Neural progenitor cell (in vitro differentiated cells): ENCODE data around the gene ZFP36. TPM values are rescaled to one million over a fixed set of nuclear protein-coding genes. Genes with fewer than 3 reads are reported as not detected.
A peak's percentile ranks its signal among the peaks of the same experiment; 100 is the strongest.

Experiments
- DNase-seq: peaks from one replicate; pipeline ENCODE4 v3.0.0-alpha.2; 2016; ENCODE audit warnings: low spot score
- H2AFZ ChIP-seq: fragments of 200-600 bp; sonication (generic); replicated peaks from 2 replicates; pipeline ENCODE4 v1.6.1; 2016; ENCODE audit warnings: antibody characterized with exemption
- H3F3A ChIP-seq: fragments of 200-600 bp; sonication (generic); 2 replicates; pipeline ENCODE4 v1.6.1; 2016; ENCODE audit warnings: antibody characterized with exemption, low read depth
- H3K27ac ChIP-seq: fragments of 200-600 bp; sonication (generic); 2 replicates; pipeline ENCODE4 v1.5.1; 2016; ENCODE audit warnings: mild to moderate bottlenecking
- H3K27me3 ChIP-seq: fragments of 200-600 bp; sonication (generic); 2 replicates; pipeline ENCODE4 v1.6.1; 2016; ENCODE audit warnings: mild to moderate bottlenecking, moderate library complexity
- H3K36me3 ChIP-seq: fragments of 200-600 bp; sonication (generic); 2 replicates; pipeline ENCODE4 v1.5.1; 2016
- H3K4me1 ChIP-seq: fragments of 200-600 bp; sonication (generic); 2 replicates; pipeline ENCODE4 v1.6.1; 2016; ENCODE audit warnings: mixed run types
- H3K4me2 ChIP-seq: fragments of 200-600 bp; sonication (generic); 2 replicates; pipeline ENCODE4 v1.6.1; 2016
- H3K4me3 ChIP-seq: fragments of 200-600 bp; sonication (generic); 2 replicates; pipeline ENCODE4 v1.5.1; 2016
- H3K79me2 ChIP-seq: fragments of 200-600 bp; sonication (generic); 2 replicates; pipeline ENCODE4 v1.6.1; 2016; ENCODE audit warnings: low read depth
- H3K9ac ChIP-seq: fragments of 200-600 bp; sonication (generic); 2 replicates; pipeline ENCODE4 v1.6.1; 2016
- H3K9me3 ChIP-seq: fragments of 200-600 bp; sonication (generic); 2 replicates; pipeline ENCODE4 v1.5.1; 2016; ENCODE audit warnings: low read depth
- H4K20me1 ChIP-seq: fragments of 200-600 bp; sonication (generic); 2 replicates; pipeline ENCODE4 v1.6.1; 2016; ENCODE audit warnings: low read depth
- H3K27ac Mint-ChIP-seq: 3 replicates; pipeline ENCODE4 v1.8.0; 2021; ENCODE audit warnings: mixed read lengths
- H3K27me3 Mint-ChIP-seq: 2 replicates; pipeline ENCODE4 v1.8.0; 2022; ENCODE audit warnings: low read depth, mild to moderate bottlenecking, inconsistent platforms, moderate library complexity, mixed read lengths; ENCODE audit not compliant: insufficient read depth
- H3K36me3 Mint-ChIP-seq: 3 replicates; pipeline ENCODE4 v1.8.0; 2021; ENCODE audit warnings: mixed read lengths
- H3K4me1 Mint-ChIP-seq: 3 replicates; pipeline ENCODE4 v1.8.0; 2021; ENCODE audit warnings: mixed read lengths
- H3K4me3 Mint-ChIP-seq: 3 replicates; pipeline ENCODE4 v1.8.0; 2021; ENCODE audit warnings: mild to moderate bottlenecking, moderate library complexity, mixed read lengths
- H3K9me3 Mint-ChIP-seq: 3 replicates; pipeline ENCODE4 v1.8.0; 2020; ENCODE audit warnings: mixed read lengths
- EZH2 ChIP-seq: fragments of 200-600 bp; sonication (generic); IDR thresholded peaks from 2 replicates; pipeline ENCODE4 v1.6.1; 2017; ENCODE audit warnings: antibody characterized with exemption, mild to moderate bottlenecking, moderate library complexity
- EZH2phosphoT487 ChIP-seq: fragments of 200-600 bp; sonication (generic); IDR thresholded peaks from 2 replicates; pipeline ENCODE4 v1.6.1; 2017; ENCODE audit warnings: antibody characterized with exemption
- total RNA-seq: library from RNA; depleted of rRNA; stranded (reverse); fragments of >200 nt; gene quantifications from 2 replicates; pipeline ENCODE4 v1.2.3, GENCODE V29; 2015; ENCODE audit warnings: low replicate concordance
- TF ChIP-seq, protein P1 (sequence below): fragments of 200-600 bp; sonication (generic); IDR thresholded peaks from 2 replicates; pipeline ENCODE4 v1.5.1; 2017; ENCODE audit warnings: antibody characterized with exemption, mild to moderate bottlenecking

ZFP36 gene
- total RNA-seq, 1 donor from 2014 or later = not detected

DNA sequence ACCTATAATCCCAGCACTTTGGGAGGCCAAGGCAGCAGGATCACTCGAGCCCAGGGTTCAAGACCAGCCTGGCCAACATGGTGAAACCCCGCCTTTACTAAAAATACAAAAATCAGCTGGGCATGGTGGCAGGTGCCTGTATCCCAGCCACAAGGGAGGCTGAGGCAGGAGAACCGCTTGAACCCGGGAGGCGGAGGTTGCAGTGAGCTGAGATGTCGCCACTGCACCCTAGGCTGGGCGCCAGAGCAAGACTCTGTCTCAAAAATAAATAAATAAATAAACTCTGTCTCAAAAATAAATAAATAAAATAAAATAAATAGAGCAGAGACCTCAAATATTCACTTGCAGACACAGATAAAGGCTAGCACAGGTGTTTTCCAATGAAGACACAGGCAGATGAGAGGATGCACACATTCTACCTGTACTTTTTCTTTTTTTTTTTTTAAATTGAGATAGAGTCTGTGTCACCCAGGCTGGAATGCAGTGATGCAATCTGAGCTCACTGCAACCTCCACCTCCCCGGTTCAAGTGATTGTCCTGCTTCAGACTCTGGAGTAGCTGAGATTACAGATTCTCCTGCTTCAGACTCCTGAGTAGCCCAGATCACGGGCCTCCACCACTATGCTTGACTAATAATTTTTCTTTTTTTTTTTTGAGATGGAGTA, 31.8 kb downstream of the ZFP36 start:
- H3K36me3 ChIP-seq = peaks cover 13% of the 10 kb centered on the region
- H3K27me3 ChIP-seq = no peaks in the 10 kb centered on the region
- Mint-ChIP-seq H3K36me3 (peaks cover 13% of the 10 kb centered on the region), H3K4me1 (peaks cover 24% of the 10 kb centered on the region), H3K4me3 (no peak overlapping the region), H3K27me3 (peaks cover 4% of the 10 kb centered on the region), H3K9me3 (no peaks in the 10 kb centered on the region), H3K27ac (no peak overlapping the region)
- H4K20me1 ChIP-seq = peaks cover 22% of the 10 kb centered on the region
- H3K27ac ChIP-seq = no peak overlapping the region
- H3K4me2 ChIP-seq = no peak overlapping the region
- H2AFZ ChIP-seq = no peak overlapping the region
- peaks cover 17% of the 10 kb centered on the region for H3K4me1 ChIP-seq
- TF ChIP-seq EZH2phosphoT487 = no peak
- TF ChIP-seq, protein P1, sequence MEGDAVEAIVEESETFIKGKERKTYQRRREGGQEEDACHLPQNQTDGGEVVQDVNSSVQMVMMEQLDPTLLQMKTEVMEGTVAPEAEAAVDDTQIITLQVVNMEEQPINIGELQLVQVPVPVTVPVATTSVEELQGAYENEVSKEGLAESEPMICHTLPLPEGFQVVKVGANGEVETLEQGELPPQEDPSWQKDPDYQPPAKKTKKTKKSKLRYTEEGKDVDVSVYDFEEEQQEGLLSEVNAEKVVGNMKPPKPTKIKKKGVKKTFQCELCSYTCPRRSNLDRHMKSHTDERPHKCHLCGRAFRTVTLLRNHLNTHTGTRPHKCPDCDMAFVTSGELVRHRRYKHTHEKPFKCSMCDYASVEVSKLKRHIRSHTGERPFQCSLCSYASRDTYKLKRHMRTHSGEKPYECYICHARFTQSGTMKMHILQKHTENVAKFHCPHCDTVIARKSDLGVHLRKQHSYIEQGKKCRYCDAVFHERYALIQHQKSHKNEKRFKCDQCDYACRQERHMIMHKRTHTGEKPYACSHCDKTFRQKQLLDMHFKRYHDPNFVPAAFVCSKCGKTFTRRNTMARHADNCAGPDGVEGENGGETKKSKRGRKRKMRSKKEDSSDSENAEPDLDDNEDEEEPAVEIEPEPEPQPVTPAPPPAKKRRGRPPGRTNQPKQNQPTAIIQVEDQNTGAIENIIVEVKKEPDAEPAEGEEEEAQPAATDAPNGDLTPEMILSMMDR = no peak
- no peak for TF ChIP-seq EZH2
- H3K9me3 ChIP-seq = no peaks in the 10 kb centered on the region
- no peak for DNase-seq
- H3K79me2 ChIP-seq = peaks cover 24% of the 10 kb centered on the region
- peaks cover 44% of the 10 kb centered on the region for H3F3A ChIP-seq
- H3K4me3 ChIP-seq = no peak overlapping the region
- H3K9ac ChIP-seq = no peak overlapping the region

DNA sequence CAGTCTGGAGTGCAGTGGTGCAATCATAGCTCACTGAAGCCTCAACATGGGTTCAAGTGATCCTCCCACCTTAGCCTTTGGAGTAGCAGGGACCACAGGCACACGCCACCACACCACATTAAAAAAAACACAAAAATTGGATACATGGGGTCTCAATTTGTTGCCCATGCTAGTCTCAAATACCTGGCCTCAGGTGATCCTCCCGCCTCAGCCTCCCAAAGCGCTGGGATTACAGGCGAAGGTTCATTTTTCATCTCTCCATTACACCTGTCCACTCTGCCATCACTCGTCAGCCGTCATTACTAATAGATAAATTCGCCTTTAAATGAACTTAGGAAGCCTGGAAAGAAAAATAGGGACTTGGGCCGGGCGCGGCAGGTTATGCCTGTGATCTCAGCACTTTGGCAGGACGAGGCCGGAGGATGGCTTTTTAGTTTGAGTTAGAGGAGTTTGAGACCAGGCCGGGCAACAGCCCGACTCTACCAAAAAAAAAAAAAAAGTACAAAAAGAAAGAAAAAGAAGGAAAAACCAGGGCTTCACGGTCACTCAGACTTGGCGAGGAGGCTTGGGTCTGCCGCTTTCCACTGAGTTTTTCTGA, 38.0 kb downstream of the ZFP36 start:
- Histone ChIP-seq H3K36me3 (no peaks in the 10 kb centered on the region), H3K4me1 (peaks cover 5% of the 10 kb centered on the region), H3K9ac (peak overlapping the region; percentile 92), H3F3A (peaks cover 19% of the 10 kb centered on the region), H3K27me3 (no peaks in the 10 kb centered on the region), H3K4me2 (peak overlapping the region; percentile 89), H2AFZ (peak overlapping the region; percentile 0), H3K27ac (peak overlapping the region; percentile 72), H3K79me2 (peaks cover 55% of the 10 kb centered on the region), H4K20me1 (peaks cover 11% of the 10 kb centered on the region), H3K4me3 (peak overlapping the region; percentile 85), H3K9me3 (no peaks in the 10 kb centered on the region)
- TF ChIP-seq EZH2 (no peak), EZH2phosphoT487 (no peak)
- TF ChIP-seq, protein P1 = no peak
- no peaks in the 10 kb centered on the region for H3K9me3 Mint-ChIP-seq
- peak overlapping the region; percentile 74 for H3K27ac Mint-ChIP-seq
- DNase-seq = no peak
- H3K4me3 Mint-ChIP-seq = peak overlapping the region; percentile 100
- peaks cover 5% of the 10 kb centered on the region for H3K27me3 Mint-ChIP-seq
- H3K36me3 Mint-ChIP-seq = peaks cover 9% of the 10 kb centered on the region
- peaks cover 22% of the 10 kb centered on the region for H3K4me1 Mint-ChIP-seq

DNA sequence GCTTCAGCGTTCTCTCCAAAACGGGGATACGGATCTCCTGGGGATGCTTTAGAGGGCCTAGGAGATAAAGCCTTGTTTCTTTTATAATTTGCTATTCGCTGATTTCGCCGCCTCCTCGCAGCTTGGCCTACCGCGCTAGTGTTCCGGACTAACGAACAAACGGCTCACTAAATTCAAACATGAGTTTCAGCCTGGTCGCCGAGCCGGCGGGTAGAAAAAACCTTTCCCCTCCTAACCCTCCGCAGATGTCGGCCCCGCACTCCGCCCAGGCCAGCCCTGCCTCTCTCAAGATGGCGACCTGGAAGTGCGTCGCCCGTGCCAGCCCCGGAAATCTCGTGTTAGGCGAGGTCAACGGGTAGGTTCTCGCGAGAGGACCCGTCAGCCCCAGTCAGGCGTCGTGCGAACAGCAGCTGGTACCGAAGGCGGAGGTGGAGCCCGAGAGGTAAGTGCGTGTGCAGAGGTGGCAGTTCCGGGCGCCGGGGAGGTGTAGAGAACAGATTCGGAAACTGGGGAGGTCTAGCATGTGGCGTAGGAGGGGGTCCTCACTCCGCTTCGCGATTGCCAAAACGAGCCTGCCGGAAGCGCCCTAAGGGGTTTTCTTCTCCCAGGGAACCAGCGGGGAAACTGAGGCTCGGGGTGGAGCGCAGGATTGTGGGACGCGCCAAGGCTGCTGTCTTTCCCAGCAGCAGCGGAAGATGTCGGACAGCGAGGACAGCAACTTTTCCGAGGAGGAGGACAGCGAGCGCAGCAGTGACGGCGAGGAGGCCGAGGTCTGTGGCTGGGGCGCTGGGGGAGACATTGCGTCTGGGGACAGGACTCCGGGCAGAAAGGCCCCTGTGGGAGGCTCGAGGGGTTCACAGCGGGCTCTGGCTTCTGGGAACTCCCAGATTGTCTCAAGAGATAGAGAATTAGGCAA, 38.8 kb downstream of the ZFP36 start, which contains the start of gene SUPT5H:
Gene SUPT5H (plus strand): TSS at position 387 of the 916 bp plus-strand sequence. CDS start 309 bp downstream, at position 696.
- Mint-ChIP-seq H3K27me3 (peaks cover 3% of the 10 kb centered on the region), H3K36me3 (peaks cover 11% of the 10 kb centered on the region), H3K27ac (peak within 1 kb of the TSS; percentile 98), H3K9me3 (no peaks in the 10 kb centered on the region), H3K4me1 (peaks cover 22% of the 10 kb centered on the region), H3K4me3 (peak within 1 kb of the TSS; percentile 100)
- H3K9ac ChIP-seq = peak within 1 kb of the TSS; percentile 92
- H3F3A ChIP-seq = peaks cover 19% of the 10 kb centered on the region
- H3K4me2 ChIP-seq = peak within 1 kb of the TSS; percentile 89
- H3K36me3 ChIP-seq = no peaks in the 10 kb centered on the region
- H3K27me3 ChIP-seq = no peaks in the 10 kb centered on the region
- H2AFZ ChIP-seq = peak within 1 kb of the TSS; percentile 0
- H4K20me1 ChIP-seq = peaks cover 17% of the 10 kb centered on the region
- no peaks in the 10 kb centered on the region for H3K9me3 ChIP-seq
- H3K79me2 ChIP-seq = peaks cover 62% of the 10 kb centered on the region
- DNase-seq = peak; percentile 99
- peaks cover 5% of the 10 kb centered on the region for H3K4me1 ChIP-seq
- peak within 1 kb of the TSS; percentile 72 for H3K27ac ChIP-seq
- TF ChIP-seq, protein P1 = no peak
- peak; percentile 34 for TF ChIP-seq EZH2
- no peak for TF ChIP-seq EZH2phosphoT487
- H3K4me3 ChIP-seq = peak within 1 kb of the TSS; percentile 85
